Measurements from ENCODE around the gene SLC7A14. TPM values are rescaled to one million over a fixed set of nuclear protein-coding genes. Genes with fewer than 3 reads are reported as not detected.

SLC7A14 gene
- total RNA-seq, 1 experiment from 2014 or later, result not detected

DNA sequence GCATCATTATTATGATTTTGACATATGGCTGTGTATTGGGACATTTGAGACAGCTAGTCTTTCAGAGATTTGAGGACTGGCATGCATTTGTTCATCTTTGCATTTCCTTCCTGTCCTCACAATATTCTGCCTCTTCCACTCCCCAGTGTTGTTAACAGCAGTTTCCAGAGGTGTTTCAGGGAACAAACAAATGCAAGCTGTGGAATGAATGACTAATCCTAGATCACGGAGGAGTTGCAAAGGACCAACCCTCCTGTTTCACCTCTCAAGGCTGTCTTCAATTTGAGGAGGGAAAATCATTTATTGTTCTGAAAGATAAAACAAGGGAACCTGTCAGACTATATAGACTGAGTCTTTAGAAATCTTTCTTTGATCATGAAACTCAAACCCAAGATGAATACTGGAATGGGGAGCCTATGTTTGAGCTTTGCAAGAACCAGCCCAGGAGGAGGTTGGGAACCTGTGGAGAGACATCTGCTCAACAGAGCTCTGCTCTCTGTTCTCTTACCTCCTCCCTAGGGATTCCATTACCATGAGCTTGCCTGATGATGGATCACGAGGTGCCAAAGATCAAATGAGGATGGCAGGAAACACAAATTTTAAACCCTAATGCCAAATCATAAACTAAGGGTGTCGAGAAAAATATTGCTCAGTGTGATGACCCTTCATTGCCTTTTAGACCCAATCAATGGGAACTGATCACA, 68.5 kb downstream of the SLC7A14 start:
- no peaks in the 10 kb centered on the region for H3K27me3 ChIP-seq (ENCODE audit: low read length)
- H3K9me3 ChIP-seq (ENCODE audit: low read length), result no peaks in the 10 kb centered on the region
- H3K27ac ChIP-seq (ENCODE audit: low read length), result no peak overlapping the region
- DNase-seq (peak; percentile 27), ATAC-seq (peak; percentile 37; the same call in 1 of the 2 replicates)
- no peaks in the 10 kb centered on the region for H3K79me2 ChIP-seq (ENCODE audit: low read length)
- CTCF ChIA-PET, result no interaction called here
- no peaks in the 10 kb centered on the region for H3K4me1 ChIP-seq (ENCODE audit: insufficient read depth, low read length)
- POLR2A ChIA-PET (ENCODE audit: unreplicated experiment), result no interaction called here
- H3K4me3 ChIP-seq (ENCODE audit: low read length), result no peak overlapping the region
- H3F3A ChIP-seq (ENCODE audit: low read length, unreplicated experiment), result no peaks in the 10 kb centered on the region
- intact Hi-C loops (cut with micrococcal nuclease), result no loop called here
- no peak overlapping the region for H2AFZ ChIP-seq (ENCODE audit: low read length)
- H4K20me1 ChIP-seq (ENCODE audit: low read length), result no peaks in the 10 kb centered on the region
- H3K4me2 ChIP-seq (ENCODE audit: low read length), result no peak overlapping the region
- no peaks in the 10 kb centered on the region for H3K36me3 ChIP-seq (ENCODE audit: low read depth, low read length)
- BruUV-seq (replicated peaks), result no TSS peak
- no peak for TF ChIP-seq EZH2phosphoT487 (IDR thresholded peaks at IDR 0.05; ENCODE audit: borderline replicate concordance, low read length)
- no peak for TF ChIP-seq EZH2 (IDR thresholded peaks at IDR 0.05; ENCODE audit: low read length, unreplicated experiment)
- TF ChIP-seq CTCF (conservative IDR thresholded peaks at IDR 0.05; ENCODE audit: low read depth, low read length), result no peak
- no peak overlapping the region for H3K9ac ChIP-seq (ENCODE audit: low read length)
- no peaks in the 10 kb centered on the region for H3K9me2 ChIP-seq (replicated peaks; ENCODE audit: low read length)

- POLR2A ChIA-PET (ENCODE audit: unreplicated experiment), result no interaction called here
- H3K4me2 ChIP-seq (ENCODE audit: low read length), result no peak overlapping the region
- H3K4me3 ChIP-seq (ENCODE audit: low read length), result no peak overlapping the region
- H3K27me3 ChIP-seq (ENCODE audit: low read length), result no peaks in the 10 kb centered on the region
- H4K20me1 ChIP-seq (ENCODE audit: low read length), result no peaks in the 10 kb centered on the region
- TF ChIP-seq EZH2 (IDR thresholded peaks at IDR 0.05; ENCODE audit: low read length, unreplicated experiment) (no peak), CTCF (conservative IDR thresholded peaks at IDR 0.05; ENCODE audit: low read depth, low read length) (no peak), EZH2phosphoT487 (IDR thresholded peaks at IDR 0.05; ENCODE audit: borderline replicate concordance, low read length) (no peak)
- no peaks in the 10 kb centered on the region for H3K9me3 ChIP-seq (ENCODE audit: low read length)
- no peaks in the 10 kb centered on the region for H3K79me2 ChIP-seq (ENCODE audit: low read length)
- no peak overlapping the region for H2AFZ ChIP-seq (ENCODE audit: low read length)
- no peaks in the 10 kb centered on the region for H3F3A ChIP-seq (ENCODE audit: low read length, unreplicated experiment)
- H3K9me2 ChIP-seq (replicated peaks; ENCODE audit: low read length), result no peaks in the 10 kb centered on the region
- no peaks in the 10 kb centered on the region for H3K36me3 ChIP-seq (ENCODE audit: low read depth, low read length)
- BruUV-seq (replicated peaks), result no TSS peak
- H3K4me1 ChIP-seq (ENCODE audit: insufficient read depth, low read length), result no peaks in the 10 kb centered on the region
- no peak overlapping the region for H3K27ac ChIP-seq (ENCODE audit: low read length)
- CTCF ChIA-PET, result no interaction called here
- H3K9ac ChIP-seq (ENCODE audit: low read length), result no peak overlapping the region
- ATAC-seq (no peak), DNase-seq (no peak)
- intact Hi-C loops (cut with micrococcal nuclease), result no loop called here
These were observed 72.2 kb downstream of the SLC7A14 start for GRCh38 chr3:170513642-170514041.

GRCh38 chr3:170511371-170511770, 74.5 kb downstream of the SLC7A14 start:
- no TSS peak for BruUV-seq (replicated peaks)
- no peaks in the 10 kb centered on the region for H3K9me2 ChIP-seq (replicated peaks; ENCODE audit: low read length)
- no peaks in the 10 kb centered on the region for H3K36me3 ChIP-seq (ENCODE audit: low read depth, low read length)
- no peaks in the 10 kb centered on the region for H4K20me1 ChIP-seq (ENCODE audit: low read length)
- intact Hi-C loops (cut with micrococcal nuclease), result no loop called here
- H3K9me3 ChIP-seq (ENCODE audit: low read length), result no peaks in the 10 kb centered on the region
- H3K27me3 ChIP-seq (ENCODE audit: low read length), result no peaks in the 10 kb centered on the region
- H3F3A ChIP-seq (ENCODE audit: low read length, unreplicated experiment), result no peaks in the 10 kb centered on the region
- H3K4me1 ChIP-seq (ENCODE audit: insufficient read depth, low read length), result peaks cover 6% of the 10 kb centered on the region
- H3K4me3 ChIP-seq (ENCODE audit: low read length), result no peak overlapping the region
- DNase-seq (no peak), ATAC-seq (no peak)
- no peak overlapping the region for H2AFZ ChIP-seq (ENCODE audit: low read length)
- H3K79me2 ChIP-seq (ENCODE audit: low read length), result no peaks in the 10 kb centered on the region
- no peak overlapping the region for H3K4me2 ChIP-seq (ENCODE audit: low read length)
- POLR2A ChIA-PET (ENCODE audit: unreplicated experiment), result interaction anchor here (0.7 kb wide), 1 partner anchor 36 kb away, joined by 3 read pairs; no protein-coding TSS in a partner anchor
- CTCF ChIA-PET, result no interaction called here
- H3K9ac ChIP-seq (ENCODE audit: low read length), result no peak overlapping the region
- no peak for TF ChIP-seq EZH2 (IDR thresholded peaks at IDR 0.05; ENCODE audit: low read length, unreplicated experiment)
- TF ChIP-seq EZH2phosphoT487 (IDR thresholded peaks at IDR 0.05; ENCODE audit: borderline replicate concordance, low read length), result no peak
- no peak for TF ChIP-seq CTCF (conservative IDR thresholded peaks at IDR 0.05; ENCODE audit: low read depth, low read length)
- no peak overlapping the region for H3K27ac ChIP-seq (ENCODE audit: low read length)

Data from PC-3 (cell line).